GM12878 (cell line): ENCODE data around the gene LMX1B. TPM values are rescaled to one million over a fixed set of nuclear protein-coding genes. Genes with fewer than 3 reads are reported as not detected.

ENCODE experiments used
- ATAC-seq: fragments of 200-7000 bp; cut with Tn5 transposase; 3 replicates; pipeline ENCODE4 v1.9.1; 2020; ENCODE audit warnings: mild to moderate bottlenecking, moderate library complexity
- BruUV-seq: library from RNA; stranded (reverse); fragments of 400-500 nt; replicated peaks from 2 replicates; lab custom pipeline; 2021; lab: Mats Ljungman, UMichigan
- CTCF ChIA-PET: fragments of 300-600 bp; sonication (Branson Sonifier 250); formaldehyde crosslinking; extraction: SDS; loops from one replicate; lab custom pipeline; 2021; ENCODE audit warnings: inconsistent platforms; lab: Yijun Ruan, JAX
- POLR2A ChIA-PET: fragments of 350-600 bp; formaldehyde crosslinking; extraction: SDS; loops from one replicate; lab custom pipeline; 2021; ENCODE audit warnings: inconsistent platforms; lab: Charles Lee
- RAD21 ChIA-PET: fragments of 300-600 bp; sonication (Branson Sonifier 250); formaldehyde crosslinking; loops from one replicate; lab custom pipeline; 2023; ENCODE audit warnings: antibody characterized with exemption; ENCODE audit not compliant: unreplicated experiment; lab: Charles Lee
- SMC1A ChIA-PET: fragments of 300-600 bp; sonication (Branson Sonifier 250); formaldehyde crosslinking; loops from one replicate; lab custom pipeline; 2023; ENCODE audit not compliant: unreplicated experiment, uncharacterized antibody; lab: Charles Lee
- DNase-seq: peaks from one replicate; pipeline ENCODE4 v3.0.0-alpha.2; 2011; ENCODE audit warnings: low read depth, low spot score
- FAIRE-seq: peaks from 3 replicates; lab custom pipeline; 2011; peaks lifted over from hg19 to GRCh38; lab: Jason Lieb, UNC
- H2AFZ ChIP-seq: 2 replicates; pipeline ENCODE4 v1.6.0; 2011; ENCODE audit warnings: low read depth, low read length, control low read depth; ENCODE audit not compliant: control insufficient read depth
- H3K27ac ChIP-seq: 2 replicates; pipeline ENCODE4 v1.5.1; 2011; ENCODE audit warnings: control low read depth; ENCODE audit not compliant: control insufficient read depth, insufficient read depth
- H3K27me3 ChIP-seq, 2 experiments: replicated peaks in 1 of 2; 2 replicates each; pipeline versions ENCODE4 v1.6.0 to v1.6.1; 2011; ENCODE audit warnings: low read length in 1 of 2; ENCODE audit not compliant: control insufficient read depth in 2 of 2, insufficient read depth in 2 of 2
- H3K36me3 ChIP-seq, 2 experiments: 2 replicates each; pipeline ENCODE4 v1.5.1; 2011; ENCODE audit warnings: low read length in 1 of 2; ENCODE audit not compliant: control insufficient read depth in 2 of 2, insufficient read depth in 2 of 2
- H3K4me1 ChIP-seq: 2 replicates; pipeline ENCODE4 v1.6.1; 2011; ENCODE audit warnings: mild to moderate bottlenecking, low read length, moderate library complexity, mixed read lengths; ENCODE audit not compliant: control insufficient read depth, insufficient read depth
- H3K4me2 ChIP-seq: 2 replicates; pipeline ENCODE4 v1.6.0; 2011; ENCODE audit warnings: control low read depth; ENCODE audit not compliant: control insufficient read depth, insufficient read depth
- H3K4me3 ChIP-seq: fragments of 200-600 bp; sonication (generic); 2 replicates; pipeline ENCODE4 v1.5.1; 2016
- H3K79me2 ChIP-seq: 2 replicates; pipeline ENCODE4 v1.6.0; 2011; ENCODE audit warnings: low read length; ENCODE audit not compliant: control insufficient read depth, insufficient read depth
- H3K9ac ChIP-seq: 2 replicates; pipeline ENCODE4 v1.8.0; 2011; ENCODE audit warnings: low read length, control low read depth, mixed read lengths; ENCODE audit not compliant: control insufficient read depth, insufficient read depth
- H3K9me3 ChIP-seq: replicated peaks from 3 replicates; pipeline ENCODE4 v1.5.1; 2011; ENCODE audit warnings: mild to moderate bottlenecking, low read length; ENCODE audit not compliant: control insufficient read depth, insufficient read depth
- H4K20me1 ChIP-seq: 2 replicates; pipeline ENCODE4 v1.6.0; 2011; ENCODE audit not compliant: control insufficient read depth, insufficient read depth
- BACH1 ChIP-seq: fragments of 450-650 bp; IDR thresholded peaks from 2 replicates; pipeline ENCODE4 v1.6.1; 2017; ENCODE audit warnings: mild to moderate bottlenecking, borderline replicate concordance
- BHLHE40 ChIP-seq, 2 experiments: fragments of 450-650 bp in 1 of 2; IDR thresholded peaks; 2 replicates each; pipeline ENCODE4 v1.6.1; 2011 to 2017; ENCODE audit warnings: low read depth in 2 of 2, borderline replicate concordance in 1 of 2, improper control_type of control experiment in 1 of 2, low read length in 1 of 2, mild to moderate bottlenecking in 1 of 2
- CREB1 ChIP-seq: IDR thresholded peaks from 2 replicates; pipeline ENCODE4 v1.6.1; 2012; ENCODE audit warnings: low read depth, mild to moderate bottlenecking, inconsistent platforms
- GABPA ChIP-seq: IDR thresholded peaks from 2 replicates; pipeline ENCODE4 v1.6.1; 2014; ENCODE audit warnings: antibody characterized with exemption, low read depth, mild to moderate bottlenecking, inconsistent platforms
- HCFC1 ChIP-seq: fragments of 150-350 bp; IDR thresholded peaks from 2 replicates; pipeline ENCODE4 v1.6.1; 2014; ENCODE audit warnings: low read length
- HDAC6 ChIP-seq: fragments of 200-600 bp; sonication (generic); IDR thresholded peaks from one replicate; pipeline ENCODE4 v1.8.0; 2017; ENCODE audit warnings: antibody characterized with exemption; ENCODE audit not compliant: unreplicated experiment
- IKZF1 ChIP-seq: fragments of 450-650 bp; conservative IDR thresholded peaks from 2 replicates; pipeline ENCODE4 v1.6.1; 2017; ENCODE audit warnings: antibody characterized with exemption, mild to moderate bottlenecking
- KDM1A ChIP-seq: fragments of 200-600 bp; sonication (generic); IDR thresholded peaks from 2 replicates; pipeline ENCODE4 v1.6.1; 2016; ENCODE audit warnings: borderline replicate concordance
- MYC ChIP-seq: IDR thresholded peaks from 2 replicates; pipeline ENCODE4 v1.6.1; 2011; ENCODE audit warnings: mild to moderate bottlenecking, low read length, moderate library complexity, inconsistent platforms; ENCODE audit not compliant: insufficient read depth, insufficient replicate concordance, insufficient read length, severe bottlenecking
- NBN ChIP-seq: fragments of 450-650 bp; IDR thresholded peaks from 2 replicates; pipeline ENCODE4 v1.6.1; 2016
- NR2F1 ChIP-seq: fragments of 450-650 bp; conservative IDR thresholded peaks from 2 replicates; pipeline ENCODE4 v1.6.1; 2017; ENCODE audit warnings: mild to moderate bottlenecking
- TCF3 ChIP-seq: IDR thresholded peaks from 2 replicates; pipeline ENCODE4 v1.6.1; 2012; ENCODE audit warnings: low read depth, mild to moderate bottlenecking, low read length, borderline replicate concordance; ENCODE audit not compliant: insufficient read depth
- YY1 ChIP-seq: IDR thresholded peaks from 2 replicates; pipeline ENCODE4 v1.6.1; 2011; ENCODE audit warnings: low read depth, mild to moderate bottlenecking, low read length
- ZNF384 ChIP-seq: IDR thresholded peaks from 2 replicates; pipeline ENCODE4 v1.6.1; 2012; ENCODE audit warnings: low read depth, mild to moderate bottlenecking, low read length, improper control_type of control experiment, borderline replicate concordance
- ZNF687 ChIP-seq: fragments of 450-650 bp; IDR thresholded peaks from 2 replicates; pipeline ENCODE4 v1.6.1; 2017; ENCODE audit warnings: mild to moderate bottlenecking, moderate library complexity
- WGBS: methylation state at CpG from one replicate; pipeline ENCODE4 v1.1.6; 2016; ENCODE audit warnings: low lambda C conversion rate; ENCODE audit not compliant: insufficient replicate concordance, insufficient coverage; ENCODE audit errors: missing lambda C conversion rate; 5-methylcytosine and 5-hydroxymethylcytosine counted together
- in situ Hi-C: fragments of 300-500 bp; cut with MboI; formaldehyde crosslinking; loops from 9 replicates; pipeline ENCODE4 v1.14.3; 2018; ENCODE audit warnings: mixed read lengths
- intact Hi-C: fragments of 100-400 bp; cut with micrococcal nuclease; formaldehyde crosslinking; loops from one replicate; pipeline ENCODE4 v1.14.2; 2022; ENCODE audit not compliant: unreplicated experiment
- polyA plus RNA-seq, 11 experiments: library from polyadenylated mRNA; depleted of rRNA in 4 of 11; unstranded in 6 of 11; stranded (reverse) in 5 of 11; fragments of >200 nt; fragmentation: Nextera tagmentation in 4 of 11; fragmentation: Illumina TruSeq in 1 of 11; extraction: Ambion mirVana in 4 of 11; extraction: Trizol in 1 of 11; gene quantifications; 1 replicate in 1 of 11; 2 replicates in 10 of 11; pipeline versions ENCODE4 v1.2.1 to v1.2.3, GENCODE V29; 2011 to 2016; ENCODE audit warnings: inconsistent platforms in 2 of 11, missing spikeins in 2 of 11, low read depth in 1 of 11
- total RNA-seq, 4 experiments: library from RNA; depleted of rRNA in 3 of 4; stranded (reverse); fragments of >200 nt in 3 of 4; fragmentation: Illumina TruSeq in 1 of 4; extraction: Trizol in 1 of 4; gene quantifications; 2 replicates each; pipeline versions ENCODE4 v1.2.1 to v1.2.3, GENCODE V29; 2013 to 2021

LMX1B gene
- total and polyA plus RNA-seq, 10 of the 15 experiments (the other 5 are each of a cell fraction or from before 2014, with no cell fraction given) = not detected

GRCh38 chr9:126722252-126722921, 108.7 kb downstream of the LMX1B start (continued):
- TF ChIP-seq YY1 (peak; percentile 82), IKZF1 (peak; percentile 59), HDAC6 (peak; percentile 18)
- TF ChIP-seq, all 136 proteins: peak for 13

GRCh38 chr9:126722922-126723806, 109.4 kb downstream of the LMX1B start:
- Histone ChIP-seq H3K27ac (peak overlapping the region; percentile 82), H3K27me3 (no peaks in the 10 kb centered on the region), H3K36me3 (no peaks in the 10 kb centered on the region), H3K9me3 (no peaks in the 10 kb centered on the region), H4K20me1 (no peaks in the 10 kb centered on the region), H3K4me2 (peak overlapping the region; percentile 98), H3K4me3 (peak overlapping the region; percentile 81), H3K9ac (peak overlapping the region; percentile 78), H3K79me2 (no peaks in the 10 kb centered on the region), H2AFZ (peak overlapping the region; percentile 89), H3K4me1 (peaks cover 17% of the 10 kb centered on the region)
- FAIRE-seq (no peak), ATAC-seq (peak; percentile 76), DNase-seq (no peak)
- ChIA-PET CTCF (interaction anchor here (2.6 kb wide), 1 partner anchor 17 kb away, joined by 11 read pairs; no protein-coding TSS in a partner anchor), RAD21 (interaction anchor here (0.8 to 1.0 kb wide), 2 partner anchors 18 to 59 kb away, joined by 3 read pairs; no protein-coding TSS in a partner anchor), POLR2A (interaction anchor here (0.6 kb wide), 2 partner anchors 12 to 1049 kb away, joined by 3 to 5 read pairs; no protein-coding TSS in a partner anchor), SMC1A (no interaction called here)
- BruUV-seq = TSS peak; percentile 62
- intact Hi-C loops = no loop called here
- whole genome bisulfite sequencing = 3% methylated on average over 45 of the region's 68 CpGs
- in situ Hi-C loops = no loop called here
- TF ChIP-seq BACH1 (no peak), MYC (peak; percentile 35), HDAC6 (peak; percentile 11), NBN (0 out of 2 replicates have a peak, but pooled peaks have one; percentile 60), ZNF384 (no peak), TCF3 (0 out of 2 replicates have a peak, but pooled peaks have one; percentile 28), NR2F1 (no peak; the same call in 1 of the 2 replicates), KDM1A (no peak), CREB1 (no peak), GABPA (0 out of 2 replicates have a peak, but pooled peaks have one; percentile 26), HCFC1 (peak; percentile 17; the same call in 1 of the 2 replicates), BHLHE40 (IDR thresholded peaks at IDR 0.05; ENCODE audit: borderline replicate concordance in 1 of 2, low read depth in 2 of 2, low read length in 1 of 2) (peak; percentile 22 to 75; a peak in 2 of 4 replicates), ZNF687 (0 out of 2 replicates have a peak, but pooled peaks have one; percentile 26)
